Stimulated activated naive CD4-positive, alpha-beta T cell (primary cell): ENCODE measurements around the gene XYLT1.

Source experiments
- DNase-seq, 6 experiments: peaks; one replicate each; lab custom pipeline; 2025; lab: John Stamatoyannopoulos, UW

The XYLT1 gene

GRCh38 chr16:17151335-17151734 is 319.4 kb downstream of the XYLT1 start:
- DNase-seq = no peak

GRCh38 chr16:17149904-17150483 is 320.8 kb downstream of the XYLT1 start:
- no peak for DNase-seq

GRCh38 chr16:17147942-17148341 is 322.8 kb downstream of the XYLT1 start:
- DNase-seq = no peak

GRCh38 chr16:17145029-17145428 is 325.7 kb downstream of the XYLT1 start:
- DNase-seq = no peak

- no peak for DNase-seq
Measured at GRCh38 chr16:17144431-17144830, 326.3 kb downstream of the XYLT1 start.

- no peak for DNase-seq
Measured at GRCh38 chr16:17143546-17144419, 327.0 kb downstream of the XYLT1 start.

GRCh38 chr16:17138801-17139200 is 332.0 kb downstream of the XYLT1 start:
- no peak for DNase-seq

- DNase-seq = no peak
Measured at GRCh38 chr16:17135439-17135838, 335.3 kb downstream of the XYLT1 start.

- no peak for DNase-seq
Measured at GRCh38 chr16:17134586-17134985, 336.2 kb downstream of the XYLT1 start.

GRCh38 chr16:17133851-17134250 is 336.9 kb downstream of the XYLT1 start:
- no peak for DNase-seq

GRCh38 chr16:17131351-17131750 is 339.4 kb downstream of the XYLT1 start:
- DNase-seq = no peak

GRCh38 chr16:17130733-17131132 is 340.0 kb downstream of the XYLT1 start:
- no peak for DNase-seq

- no peak for DNase-seq
Measured at GRCh38 chr16:17129971-17130370, 340.8 kb downstream of the XYLT1 start.

GRCh38 chr16:17128791-17129190 is 342.0 kb downstream of the XYLT1 start:
- DNase-seq = no peak

- no peak for DNase-seq
Measured at GRCh38 chr16:17126156-17126555, 344.6 kb downstream of the XYLT1 start.

GRCh38 chr16:17125671-17126070 is 345.1 kb downstream of the XYLT1 start:
- DNase-seq = no peak

GRCh38 chr16:17117906-17118577 is 352.7 kb downstream of the XYLT1 start:
- no peak for DNase-seq

GRCh38 chr16:17116595-17117322 is 354.0 kb downstream of the XYLT1 start:
- no peak for DNase-seq

GRCh38 chr16:17109413-17109812 is 361.3 kb downstream of the XYLT1 start:
- DNase-seq = no peak

GRCh38 chr16:17108596-17108995 is 362.2 kb downstream of the XYLT1 start:
- no peak for DNase-seq

GRCh38 chr16:17107450-17107849 is 363.3 kb downstream of the XYLT1 start:
- DNase-seq = no peak

GRCh38 chr16:17106243-17106791 is 364.4 kb downstream of the XYLT1 start:
- DNase-seq = no peak
